Stimulated activated CD4-positive, alpha-beta T cell treated with anti-CD3 and anti-CD28 coated beads, TNF-alpha, amount 100 ng/mL, for 24 hours (primary cell): ENCODE data around the gene CENPP.

Experiments
- DNase-seq, 3 experiments: peaks; one replicate each; pipeline ENCODE4 v3.0.0-alpha.2; 2020; ENCODE audit warnings: low read depth in 3 of 3

The CENPP gene

DNA sequence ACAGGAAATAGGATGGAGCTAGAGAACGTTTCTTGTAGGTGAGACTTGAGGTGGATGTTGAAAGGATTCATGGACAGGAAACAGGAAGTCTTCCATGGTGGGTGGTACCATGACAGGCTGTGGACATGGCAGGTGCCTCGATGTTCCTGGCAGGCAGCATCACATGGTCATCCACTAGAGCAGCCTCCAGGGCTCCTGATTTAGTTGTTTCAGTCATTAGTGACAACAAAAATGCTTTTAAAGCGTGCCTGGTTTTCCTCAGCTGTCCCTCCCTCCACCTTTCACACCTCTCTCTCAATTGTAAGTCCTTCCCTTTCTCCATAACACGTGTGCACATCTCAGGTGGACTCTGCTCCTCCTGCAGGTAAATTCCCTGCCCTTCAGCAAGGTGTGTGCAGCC is 181.7 kb downstream of the CENPP start:
- DNase-seq = no peak

DNA sequence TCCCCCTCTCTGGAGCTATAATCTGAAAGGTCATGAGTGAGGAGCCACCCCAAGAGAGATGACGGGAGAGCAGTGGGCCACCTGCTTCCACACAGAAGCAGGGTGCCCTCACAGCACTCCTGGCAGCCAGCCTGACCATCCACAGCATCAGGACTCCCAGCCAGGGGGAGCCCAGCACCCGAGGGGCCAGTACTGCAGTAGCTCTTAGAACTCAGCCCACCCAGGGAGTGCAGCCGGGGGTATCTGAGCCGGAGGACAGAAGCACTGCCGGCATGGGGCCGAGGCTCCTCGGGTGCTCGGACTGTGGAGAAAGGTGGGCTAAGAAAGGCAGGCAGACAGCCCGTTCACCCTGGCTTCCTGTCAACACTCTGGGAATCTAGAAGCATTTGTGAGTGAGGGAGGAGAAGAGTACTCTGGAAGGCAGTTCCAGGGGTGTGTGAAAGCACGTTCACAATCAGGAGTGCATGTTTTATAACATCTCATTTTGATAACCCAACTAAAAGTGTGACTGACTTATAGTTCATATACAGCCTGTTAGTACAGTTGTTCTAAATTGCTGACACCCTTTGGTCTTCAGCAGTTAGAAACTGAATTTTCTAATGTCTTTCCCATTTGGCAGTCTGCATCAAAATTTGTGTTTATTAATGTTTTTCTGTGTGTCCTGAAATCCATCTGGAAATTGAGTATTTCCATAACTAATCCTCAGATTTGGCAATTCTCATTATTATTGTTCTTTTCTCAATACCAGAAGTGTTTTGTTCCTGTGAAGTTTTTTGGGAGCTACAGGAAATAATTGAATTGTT is 182.5 kb downstream of the CENPP start:
- no peak for DNase-seq

DNA sequence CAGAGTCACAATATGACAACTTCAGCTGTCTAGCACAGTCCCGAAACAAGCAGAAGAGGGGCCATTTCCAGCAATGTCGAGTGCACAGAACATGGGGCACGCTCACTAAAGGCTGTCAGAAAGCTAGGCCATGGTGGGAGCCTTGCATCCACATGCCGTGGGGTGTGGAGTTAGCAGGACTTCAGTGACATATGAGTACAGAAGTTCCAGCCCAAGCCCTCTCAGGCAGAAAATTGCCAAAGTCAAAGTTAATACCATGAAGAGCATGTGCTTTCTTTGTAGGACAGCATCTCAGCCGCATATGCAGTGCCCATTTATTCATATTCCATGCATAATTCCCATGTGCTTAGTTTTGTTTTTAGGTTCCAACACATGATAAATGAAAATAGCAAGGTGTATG is 183.3 kb downstream of the CENPP start:
- no peak for DNase-seq

DNA sequence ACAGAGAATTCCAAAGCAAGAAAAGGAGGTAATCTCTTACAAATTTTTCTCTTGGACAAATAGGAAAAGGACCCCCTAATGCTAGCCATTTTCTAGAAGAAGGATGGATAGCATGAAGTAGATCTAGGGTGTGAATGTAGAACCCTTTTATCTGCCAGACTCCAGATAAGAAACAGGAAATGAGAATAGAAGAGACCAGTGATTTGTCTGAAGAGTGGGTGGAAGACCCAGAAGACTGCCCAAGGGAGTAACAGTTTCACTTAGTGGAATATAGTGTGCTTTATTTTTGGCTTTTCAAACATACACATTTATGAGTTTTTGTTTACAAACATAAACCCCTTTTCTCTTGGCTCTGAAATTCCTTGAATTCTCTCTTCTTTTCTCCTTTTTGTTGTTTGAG is 185.0 kb downstream of the CENPP start:
- DNase-seq = no peak

DNA sequence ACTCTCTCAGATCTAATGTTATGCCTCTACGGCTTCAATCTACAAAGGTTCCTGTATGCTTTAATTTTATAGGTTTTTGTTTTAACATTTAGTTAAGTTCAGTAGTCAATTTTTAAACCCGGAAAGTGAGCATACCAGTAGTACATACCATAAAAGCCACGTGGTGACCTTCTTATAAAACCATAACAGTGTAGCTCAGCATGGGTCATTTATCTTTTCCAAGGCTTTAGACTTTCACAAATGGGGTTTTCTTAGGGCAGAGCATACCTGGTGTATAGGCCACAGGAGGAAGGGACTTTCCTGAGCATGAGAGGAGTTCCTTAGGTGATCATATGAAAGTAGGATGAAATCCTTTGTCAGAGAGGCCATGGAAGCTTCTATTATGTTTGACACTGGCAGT is 186.9 kb downstream of the CENPP start:
- DNase-seq = no peak

DNA sequence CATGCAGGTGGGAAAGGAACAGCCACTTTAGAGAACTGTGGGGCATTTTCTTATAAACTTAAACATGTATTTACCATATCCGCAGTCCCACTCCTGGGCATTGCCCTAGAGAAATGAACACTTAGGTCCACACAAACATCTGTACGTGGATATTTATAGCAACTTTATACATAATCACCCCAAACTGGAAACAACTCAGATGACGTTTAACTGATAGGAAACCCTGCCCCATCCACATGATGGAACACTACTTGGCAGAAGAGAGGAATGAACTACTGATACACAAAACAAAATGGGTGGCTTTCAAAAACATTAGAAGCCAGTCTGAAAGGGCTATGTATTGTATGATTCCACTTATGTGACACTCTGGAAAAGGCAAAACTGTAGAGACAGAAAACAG is 187.6 kb downstream of the CENPP start:
- DNase-seq = no peak

DNA sequence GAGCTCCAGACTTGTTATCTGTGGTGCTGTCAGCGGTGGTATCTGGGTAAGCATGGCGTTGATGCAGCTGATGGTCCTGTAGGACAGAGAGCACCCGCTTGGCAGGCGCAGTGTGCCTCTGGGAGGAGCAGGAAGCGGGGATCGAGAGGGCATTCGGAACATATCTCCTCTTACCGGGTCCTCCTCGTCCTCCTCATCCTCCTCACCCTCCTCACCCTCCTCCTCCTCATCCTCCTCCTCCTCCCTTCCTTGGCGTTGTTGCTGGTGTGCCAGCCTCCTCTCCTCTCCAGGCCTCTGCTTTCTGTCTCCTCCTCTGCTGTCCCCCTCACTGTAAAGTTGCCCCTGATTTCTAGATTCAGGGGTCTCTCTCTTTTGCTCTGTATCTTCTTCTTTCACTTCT is 188.9 kb downstream of the CENPP start:
- no peak for DNase-seq

DNA sequence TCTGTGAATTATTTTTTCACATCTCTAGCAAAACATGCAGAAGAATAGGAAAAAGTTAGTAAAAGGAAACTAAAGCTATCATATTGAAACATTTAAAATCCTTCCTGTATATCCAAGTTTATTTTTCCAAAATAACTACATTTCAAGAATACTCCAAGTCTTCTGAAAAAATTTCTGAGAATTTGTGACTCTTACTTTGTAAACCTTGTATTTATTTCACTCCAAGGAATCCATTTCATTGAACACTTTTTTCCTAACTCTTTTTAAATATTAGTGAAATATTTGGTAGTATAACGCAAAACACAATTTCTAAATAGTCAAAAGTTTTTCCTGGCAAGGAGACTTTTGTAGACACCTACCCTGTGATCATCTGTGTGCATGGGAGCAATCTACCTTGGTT is 190.8 kb downstream of the CENPP start:
- DNase-seq = no peak

DNA sequence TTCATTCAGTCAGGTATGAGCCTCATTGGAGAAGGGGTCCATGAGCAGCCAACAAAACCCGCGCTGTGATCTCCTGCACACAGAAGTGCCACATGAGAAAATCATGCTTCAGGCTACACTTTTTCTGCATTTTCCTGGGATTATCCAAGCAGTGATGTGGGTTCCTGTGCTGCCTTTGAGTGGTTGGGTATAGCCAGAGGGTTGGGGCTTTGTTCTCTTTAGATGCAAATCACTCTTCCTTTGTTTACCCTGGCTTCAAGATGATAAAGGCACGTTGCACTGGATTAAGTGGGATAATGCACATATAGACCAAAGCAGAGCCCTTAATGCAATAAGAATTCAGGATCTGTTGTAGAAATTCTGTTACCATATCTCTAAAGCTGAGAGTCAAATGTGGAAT is 191.3 kb downstream of the CENPP start:
- no peak for DNase-seq

DNA sequence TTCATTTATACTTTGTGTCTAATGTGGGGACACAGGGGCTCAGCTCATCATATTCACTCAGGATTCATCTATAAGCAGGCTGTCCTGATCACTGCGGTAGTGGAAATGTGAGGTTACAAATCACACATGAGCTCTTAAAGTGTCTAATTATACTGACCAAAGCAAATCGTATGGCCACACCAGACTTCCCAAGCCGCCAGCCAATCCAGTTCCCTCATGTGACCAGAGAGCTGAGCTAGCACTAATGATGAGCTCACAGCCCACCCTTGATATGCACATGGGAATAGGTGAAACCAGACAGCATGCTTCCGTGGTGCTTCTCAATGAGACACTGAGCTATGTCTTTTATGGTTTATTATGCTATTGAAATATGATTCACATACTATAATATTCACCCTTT is 192.4 kb downstream of the CENPP start:
- DNase-seq = no peak

DNA sequence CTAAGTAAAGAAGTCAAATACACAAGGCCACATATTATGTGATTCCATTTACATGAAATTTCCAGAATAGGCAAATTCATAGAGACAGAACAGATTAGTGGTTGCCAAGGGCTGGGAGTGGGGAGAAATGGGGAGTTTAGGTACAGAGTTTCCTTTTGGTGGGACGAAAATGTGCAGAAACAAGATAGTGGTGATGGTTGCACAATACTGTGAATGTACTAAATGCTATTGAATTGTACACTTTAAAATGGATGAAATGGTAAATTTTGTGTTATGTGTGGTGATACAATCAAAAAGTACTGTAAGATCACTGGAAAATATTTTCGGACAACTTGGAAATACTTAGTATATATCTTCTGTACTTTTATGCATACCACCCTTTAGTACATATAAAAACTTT is 195.1 kb downstream of the CENPP start:
- no peak for DNase-seq

DNA sequence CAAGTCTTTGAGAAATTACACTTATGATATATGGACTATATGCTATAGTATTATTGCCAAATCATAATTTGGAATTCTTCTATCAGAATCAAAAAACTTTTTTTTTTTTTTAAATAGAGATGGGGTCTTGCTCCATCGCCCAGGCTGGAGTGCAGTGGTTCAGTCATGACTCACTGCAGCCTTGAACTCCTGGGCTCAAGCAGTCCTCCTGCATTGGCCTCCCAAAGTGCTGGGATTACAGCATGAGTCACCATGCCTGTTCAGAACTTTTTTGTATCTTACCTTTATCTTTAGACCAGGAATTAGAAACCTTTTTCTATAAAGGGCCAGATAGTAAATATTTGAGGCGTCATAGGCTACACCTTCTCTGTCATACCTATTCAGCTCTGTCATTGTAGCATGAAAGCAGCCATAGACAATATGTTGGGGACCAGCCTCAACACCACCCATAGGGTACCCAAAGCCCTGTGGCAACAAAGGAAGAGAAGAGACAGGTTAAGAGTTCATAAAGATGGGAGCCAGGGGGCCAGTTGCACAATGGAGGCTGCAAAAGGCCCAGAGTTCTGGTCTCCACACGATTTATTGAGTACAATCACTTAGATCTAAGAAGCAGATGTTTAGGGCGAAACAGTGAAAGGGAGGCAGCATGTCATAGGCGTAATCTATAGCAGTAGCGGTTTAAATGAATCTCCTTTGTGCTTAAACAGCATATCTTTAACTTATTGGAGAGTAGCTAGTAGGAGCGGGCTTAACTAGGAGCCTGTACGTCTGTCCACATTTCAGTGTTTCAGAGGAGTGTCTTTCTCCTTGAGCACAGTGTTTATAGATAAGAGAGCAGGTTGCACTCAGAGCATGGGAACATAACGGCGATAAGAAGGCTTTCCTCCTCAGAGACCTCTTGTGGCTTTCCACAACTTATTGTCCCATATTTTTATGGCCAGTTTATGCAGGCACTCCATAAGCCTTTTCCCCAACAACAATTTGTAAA is 197.5 kb downstream of the CENPP start:
- DNase-seq = no peak

DNA sequence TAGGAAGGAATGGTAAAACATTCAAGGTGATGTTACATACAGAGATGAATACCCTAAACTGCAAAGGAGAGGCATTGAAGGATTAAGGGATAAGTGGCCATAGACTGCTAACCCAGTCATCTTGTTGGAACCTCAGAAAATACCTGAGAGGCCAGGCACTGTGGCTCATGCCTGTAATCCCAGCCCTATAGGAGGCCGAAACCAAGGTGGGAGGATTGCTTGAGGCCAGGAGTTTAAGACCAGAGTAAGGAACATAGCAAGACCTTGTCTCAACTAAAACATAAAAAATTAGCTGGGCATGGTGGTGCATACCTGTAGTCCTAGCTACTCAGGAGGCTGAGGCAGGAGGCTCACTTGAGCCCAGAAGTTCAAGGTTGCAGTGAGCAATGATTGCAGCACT is 199.1 kb downstream of the CENPP start:
- no peak for DNase-seq

DNA sequence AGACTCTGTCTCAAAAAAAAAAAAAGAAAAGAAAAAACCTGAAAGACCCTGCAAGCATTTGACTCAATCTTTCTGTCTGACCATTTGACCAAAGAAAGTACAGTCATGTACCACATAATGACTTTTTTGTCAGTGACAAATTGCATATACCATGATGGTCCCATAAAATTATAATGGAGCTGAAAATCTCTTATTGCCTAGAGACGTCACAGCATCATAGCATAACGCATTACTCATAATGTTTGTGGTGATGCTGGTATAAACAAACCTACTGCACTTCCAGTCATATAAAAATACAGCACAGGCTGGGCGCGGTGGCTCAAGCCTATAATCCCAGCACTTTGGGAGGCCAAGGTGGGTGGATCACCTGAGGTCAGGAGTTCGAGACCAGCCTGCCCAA is 199.6 kb downstream of the CENPP start:
- DNase-seq = no peak

DNA sequence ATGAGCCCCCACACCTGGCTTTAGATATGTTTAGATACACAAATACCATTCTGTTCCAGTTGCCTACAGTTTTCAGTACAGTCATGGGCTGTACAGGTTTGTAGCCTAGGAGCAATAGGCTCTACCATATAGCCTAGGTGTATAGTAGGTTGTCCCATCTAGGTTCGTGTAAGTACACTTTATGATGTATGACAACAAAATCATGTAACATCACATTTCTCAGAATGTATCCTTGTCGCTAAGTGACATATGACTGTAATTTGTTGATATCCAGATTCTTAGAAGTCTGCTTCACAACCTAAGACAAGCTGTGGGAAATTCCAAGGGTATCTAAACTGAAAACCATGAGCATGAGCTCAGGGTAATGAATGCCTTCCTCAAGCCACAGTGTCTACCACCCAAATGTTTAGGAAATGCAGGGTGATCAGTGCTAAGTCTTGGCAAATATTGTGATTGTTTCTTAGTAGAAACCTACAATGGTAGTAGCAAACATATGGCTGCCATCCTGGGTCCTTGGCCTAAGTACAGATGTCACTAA is 201.6 kb downstream of the CENPP start:
- no peak for DNase-seq

DNA sequence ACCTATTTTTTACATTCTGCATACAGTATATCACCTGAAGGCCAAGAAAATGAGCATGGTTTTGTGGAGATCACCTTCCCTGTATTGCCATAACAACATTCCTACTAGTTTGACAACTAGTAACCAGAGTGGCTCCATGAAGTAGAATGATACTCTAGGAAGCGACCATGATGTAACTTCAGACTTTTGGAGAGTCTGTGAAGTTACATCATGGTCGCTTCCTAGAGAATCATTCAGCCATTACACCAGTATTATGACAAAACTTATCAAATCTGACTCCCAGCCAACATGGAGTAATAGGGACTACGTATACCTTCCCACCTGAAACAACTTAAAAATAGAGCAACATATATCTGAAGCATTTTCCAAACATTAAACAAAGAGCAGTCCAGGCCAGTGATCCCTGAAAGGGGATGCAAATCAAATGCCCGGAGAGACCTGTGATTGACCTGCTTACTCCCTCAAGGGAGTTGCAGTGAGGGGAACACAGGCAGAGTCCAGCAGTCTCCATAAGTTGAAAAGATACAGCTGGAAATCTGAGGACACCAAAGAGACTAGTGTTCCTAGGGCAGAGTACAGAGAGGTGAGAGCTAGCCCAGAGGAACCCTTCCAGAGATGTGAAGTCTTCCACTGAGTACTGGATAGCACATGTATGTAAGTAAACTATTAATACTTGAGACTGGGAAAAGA is 202.2 kb downstream of the CENPP start:
- DNase-seq = no peak

DNA sequence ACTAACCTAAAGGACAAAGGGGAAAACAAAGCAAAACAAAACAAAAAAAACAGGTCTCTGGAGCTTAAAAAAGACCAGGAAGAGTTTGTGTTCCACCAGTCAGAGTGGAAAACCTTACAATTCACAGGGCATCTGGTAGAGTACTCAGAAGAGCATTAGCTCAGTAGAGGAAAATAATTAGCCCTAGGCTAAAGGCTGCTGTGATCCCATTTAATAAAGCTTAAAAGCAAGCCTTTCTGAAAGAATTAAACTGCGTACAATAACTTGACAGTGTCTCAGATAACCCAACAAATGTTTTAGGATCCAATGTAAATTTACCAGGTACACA is 202.7 kb downstream of the CENPP start:
- no peak for DNase-seq

DNA sequence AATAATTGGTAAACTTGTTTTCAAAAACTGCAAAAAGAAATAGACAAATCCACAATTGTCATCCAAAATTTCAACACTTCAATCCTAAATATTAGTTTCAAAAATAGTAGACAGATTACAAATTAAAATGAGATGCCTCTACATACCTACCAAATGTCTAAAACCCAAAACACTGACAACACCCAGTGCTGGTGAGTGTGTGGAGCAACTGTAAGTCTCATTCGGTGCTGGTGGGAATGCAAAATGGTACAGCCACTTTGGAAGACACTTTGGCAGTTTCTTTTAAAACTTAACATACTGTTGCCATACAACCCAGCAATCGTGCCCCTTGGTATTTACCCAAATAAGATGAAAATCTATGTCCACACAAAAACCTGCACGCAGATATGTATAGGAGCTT is 203.4 kb downstream of the CENPP start:
- DNase-seq = no peak

DNA sequence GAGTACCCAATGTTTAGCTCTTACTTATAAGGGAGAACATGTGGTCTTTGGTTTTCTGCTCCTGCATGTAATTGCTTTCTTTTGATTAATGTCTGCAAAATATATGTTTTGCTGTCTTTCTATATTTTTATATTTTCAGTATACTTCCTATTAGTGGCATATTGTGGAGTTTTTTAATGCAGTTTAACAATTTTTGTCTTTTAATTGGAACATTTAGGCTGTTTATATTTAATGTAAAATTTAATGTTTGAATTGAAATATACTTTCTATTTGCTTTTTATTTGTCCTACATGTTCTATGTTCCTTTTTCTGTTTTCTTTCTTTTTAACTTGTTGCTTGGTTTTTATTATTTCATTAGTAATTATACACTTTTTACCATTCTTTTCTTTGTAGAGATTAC is 205.1 kb downstream of the CENPP start:
- no peak for DNase-seq

DNA sequence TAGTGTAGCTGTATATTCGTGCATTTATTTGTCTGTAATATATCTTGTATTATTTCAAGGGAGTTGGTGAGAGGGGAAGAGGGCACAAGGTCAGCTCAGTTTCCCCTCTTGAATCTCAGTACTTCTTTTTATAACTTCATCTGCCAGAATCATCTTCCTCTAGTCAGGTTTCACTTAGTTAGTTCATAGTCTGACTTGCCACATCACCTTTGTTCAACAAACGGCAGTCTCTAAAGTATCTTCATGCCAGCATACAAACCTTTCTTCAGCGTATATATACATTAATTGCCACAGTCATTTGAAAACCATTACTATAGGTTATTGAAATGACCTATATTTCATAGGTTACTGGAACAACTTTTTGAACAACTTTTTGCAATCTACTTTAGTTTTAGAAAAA is 208.5 kb downstream of the CENPP start:
- no peak for DNase-seq

DNA sequence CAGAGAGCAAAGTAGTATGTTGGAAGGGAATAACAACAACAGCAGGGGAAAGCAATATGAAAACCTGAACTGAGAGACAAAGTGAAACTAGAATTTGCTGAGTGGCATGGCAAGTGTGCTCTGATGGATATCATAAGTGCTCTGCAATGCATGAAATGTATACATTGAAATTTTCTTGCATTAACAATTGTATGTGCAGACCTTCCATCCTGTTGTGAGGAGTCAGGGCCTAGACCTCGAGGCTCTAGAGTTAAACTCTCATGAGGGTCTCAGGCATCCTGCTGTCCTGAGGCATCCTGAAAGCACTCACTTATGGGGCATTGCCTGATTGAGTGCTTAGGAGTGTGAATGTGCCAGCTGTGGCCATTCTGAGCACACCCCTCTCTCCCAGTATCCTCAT is 208.9 kb downstream of the CENPP start:
- no peak for DNase-seq
